SK-MEL-5 (cell line): ENCODE data around the gene FOXP3. TPM values are rescaled to one million over a fixed set of nuclear protein-coding genes. Genes with fewer than 3 reads are reported as not detected.

Experiments
- DNase-seq: peaks from one replicate; pipeline ENCODE4 v3.0.0-alpha.2; 2016; ENCODE audit warnings: low read depth, low spot score
- in situ Hi-C: cut with HindIII; loops from 2 replicates; pipeline ENCODE4 v1.10.0; 2016; ENCODE audit warnings: low sequenced_read_pairs, high pct_unique_total_duplicates, low pct_unique_long_range_greater_than_20kb
- total RNA-seq: library from RNA; depleted of rRNA; stranded (reverse); fragments of >200 nt; shearing (Covaris generic); gene quantifications from 2 replicates; pipeline ENCODE4 v1.2.3, GENCODE V29; 2014

The FOXP3 gene
- total RNA-seq, 1 experiment from 2014 or later, result 0.24 TPM

DNA sequence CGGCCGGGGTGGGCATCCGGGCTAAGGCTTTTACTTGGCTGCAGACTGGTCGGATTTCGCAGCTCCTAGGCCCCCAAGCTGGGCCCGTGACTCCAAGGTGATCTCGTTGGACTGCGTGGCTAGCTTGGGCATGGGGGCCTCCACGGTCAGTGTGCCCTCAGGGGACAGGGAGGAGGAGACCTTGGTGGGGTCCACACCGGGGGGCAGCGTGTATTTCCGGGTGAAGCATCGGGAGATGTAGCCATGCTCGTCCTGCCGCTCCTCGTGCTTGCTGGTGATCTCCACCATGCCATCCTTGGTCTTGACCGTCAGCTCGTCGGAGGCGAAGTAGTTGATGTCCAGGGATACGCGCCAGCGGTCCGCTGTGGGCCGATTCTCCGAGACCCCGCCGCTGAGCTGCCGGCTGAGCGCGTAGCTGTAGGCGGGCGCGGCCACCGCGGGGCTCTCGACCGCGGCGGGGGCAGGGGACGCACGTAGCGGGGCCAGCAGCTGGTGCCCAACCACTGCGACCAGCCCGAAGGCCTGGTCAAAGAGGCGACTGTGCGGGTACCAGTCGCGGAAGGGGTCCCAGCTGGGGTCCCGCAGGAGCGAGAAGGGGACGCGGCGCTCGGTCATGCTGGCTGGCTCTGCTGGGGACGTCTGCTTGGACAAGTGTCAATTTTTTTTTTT is 30.5 kb downstream of the FOXP3 start:
- in situ Hi-C loops, result no loop called here
- no peak for DNase-seq

DNA sequence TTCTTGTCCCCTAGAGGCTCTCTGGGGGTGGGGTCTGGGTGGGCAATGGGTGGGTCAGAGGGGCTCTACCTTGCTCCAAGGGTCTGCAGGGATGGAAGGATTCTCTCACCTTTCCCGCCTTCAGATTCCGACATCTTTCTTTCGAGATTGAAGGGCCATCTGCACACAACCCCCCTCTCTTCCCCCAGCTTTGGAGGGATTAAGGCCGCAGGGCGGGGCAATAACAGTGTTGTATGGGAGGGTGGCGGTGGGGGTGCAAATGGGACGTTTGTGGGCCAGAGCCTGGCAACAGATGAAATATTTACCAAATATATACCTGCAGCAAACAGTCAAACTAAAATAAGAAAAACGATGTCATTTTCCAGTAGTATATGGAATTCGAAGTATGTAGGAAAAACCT is 31.3 kb downstream of the FOXP3 start, which contains the start of gene CACNA1F:
CACNA1F (minus strand) TSS at position 165 of the 400 bp plus-strand sequence; CDS start at position 134, 31 bp downstream.
- DNase-seq, result no peak
- in situ Hi-C loops, result no loop called here

DNA sequence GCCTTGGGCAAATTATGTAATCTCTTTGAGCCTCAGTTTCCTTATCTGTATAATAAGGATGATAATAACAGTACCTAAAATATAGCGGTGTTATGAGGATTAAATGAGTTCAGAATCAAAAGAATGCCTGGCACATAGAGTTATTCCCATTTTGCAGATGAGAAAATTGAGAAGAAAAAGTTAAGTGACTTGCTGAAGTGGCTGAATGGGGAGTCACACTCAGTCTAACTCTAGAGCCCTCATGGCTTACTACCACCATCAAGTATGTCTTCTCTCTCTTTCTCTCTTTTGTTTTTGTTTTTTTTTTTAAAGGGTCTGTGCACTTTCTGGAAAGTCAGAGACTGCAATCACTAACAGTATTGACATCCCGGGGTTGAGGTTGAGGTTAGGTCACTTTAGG is 32.0 kb downstream of the FOXP3 start:
- no peak for DNase-seq
- in situ Hi-C loops, result no loop called here

DNA sequence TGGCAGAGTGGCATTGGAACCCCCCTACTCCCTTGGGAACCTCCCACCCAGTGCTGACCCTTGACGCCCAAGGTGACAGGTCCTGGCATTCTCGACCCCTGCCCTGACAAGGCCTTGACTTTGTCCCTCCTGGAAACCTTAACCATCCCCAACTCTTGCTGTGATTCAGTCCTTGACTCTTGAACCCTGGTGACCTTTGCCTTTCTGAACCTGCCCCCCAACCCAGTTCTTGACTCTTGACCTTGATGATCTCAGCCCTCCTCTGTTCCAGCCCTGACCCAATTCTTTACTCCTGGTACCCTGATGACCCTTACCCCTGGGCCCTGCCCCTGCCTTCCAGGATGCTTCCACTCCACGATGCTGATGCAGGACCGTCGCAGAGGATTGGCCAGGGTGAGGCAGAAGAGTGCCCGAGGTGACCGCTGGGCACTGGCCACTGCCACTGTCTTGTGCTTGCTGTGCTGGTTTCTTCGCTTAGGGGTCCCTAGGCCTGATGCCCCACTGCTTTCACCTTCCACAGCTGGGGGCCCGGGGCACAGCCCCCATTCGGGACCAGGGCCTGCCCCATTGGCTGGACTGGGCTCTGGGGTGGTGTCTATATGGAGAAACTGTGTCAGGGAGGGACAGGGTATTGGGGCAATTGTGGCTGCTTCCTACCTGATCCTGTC is 33.0 kb downstream of the FOXP3 start:
- in situ Hi-C loops, result no loop called here
- no peak for DNase-seq

DNA sequence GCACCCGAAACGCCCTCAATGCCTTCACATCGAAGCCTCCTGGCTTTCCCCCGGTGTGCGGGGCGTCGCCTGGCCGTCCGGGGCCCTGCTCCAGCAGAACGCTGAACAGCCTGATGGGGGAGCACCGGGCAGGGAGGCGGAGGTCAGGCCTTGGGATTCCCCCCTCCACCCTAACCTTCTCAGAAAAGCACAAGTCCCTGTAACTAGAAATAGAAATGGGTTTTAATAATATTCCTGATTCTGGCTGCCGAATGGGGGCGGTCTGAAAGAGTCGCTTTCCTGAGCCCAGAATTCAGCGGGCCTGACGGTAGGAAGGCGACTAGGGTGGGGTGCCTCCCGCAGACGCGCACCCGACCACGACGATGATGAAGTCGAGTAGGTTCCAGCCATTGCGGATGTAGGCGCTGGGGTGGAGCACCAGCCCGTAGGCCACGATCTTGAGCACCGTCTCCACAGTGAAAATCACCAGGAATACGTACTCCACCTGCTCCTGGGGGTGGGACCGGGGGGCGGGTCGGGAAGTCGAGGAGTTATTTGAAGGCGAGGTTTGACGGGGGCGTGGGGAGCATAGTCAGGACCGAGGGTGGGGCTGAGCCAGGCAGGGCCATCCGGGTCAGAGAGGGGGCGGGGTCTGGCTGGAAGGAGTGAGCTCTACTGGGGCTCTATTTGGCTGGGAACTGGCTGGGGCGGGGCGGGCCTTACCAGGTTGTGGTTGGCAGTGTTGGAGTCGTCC is 33.8 kb downstream of the FOXP3 start:
- DNase-seq, result peak; percentile 36
- in situ Hi-C loops, result no loop called here

DNA sequence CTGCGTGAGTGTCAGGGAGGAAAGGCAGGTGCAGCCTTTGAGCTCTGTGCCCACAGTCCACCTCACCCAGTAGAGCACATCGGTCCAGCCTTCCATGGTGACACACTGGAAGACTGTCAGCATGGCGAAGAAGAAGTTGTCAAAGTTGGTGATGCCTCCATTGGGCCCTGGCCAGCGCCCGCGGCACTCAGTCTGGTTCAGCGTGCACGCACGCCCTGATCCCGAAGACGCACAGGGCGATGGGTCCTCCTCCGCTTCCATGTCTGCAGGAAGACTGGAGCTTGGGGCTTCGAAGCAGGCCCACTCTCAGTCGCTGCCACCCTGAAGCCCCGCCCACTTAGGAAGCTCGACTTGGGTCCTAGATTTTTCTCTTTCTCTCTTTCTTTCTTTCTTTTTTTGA is 36.3 kb downstream of the FOXP3 start:
- no peak for DNase-seq
- in situ Hi-C loops, result no loop called here

DNA sequence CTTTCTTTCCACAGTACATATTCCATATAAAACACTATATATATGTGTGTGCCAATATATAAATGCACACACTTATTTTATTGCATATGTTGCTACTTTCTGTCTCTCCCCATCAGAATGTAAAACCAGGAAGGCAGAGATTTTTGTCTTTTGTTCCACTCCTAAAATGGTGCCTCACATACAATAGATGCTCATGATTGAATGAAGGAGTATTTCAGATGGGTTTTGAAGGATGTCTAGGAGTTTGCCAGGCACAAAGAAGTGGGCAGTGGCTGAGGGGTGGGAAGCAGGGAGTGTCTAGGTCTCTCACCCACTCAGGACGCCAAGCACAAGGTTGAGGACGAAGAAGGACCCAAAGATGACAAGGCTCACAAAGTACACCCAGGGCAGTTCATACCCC is 36.8 kb downstream of the FOXP3 start:
- no peak for DNase-seq
- in situ Hi-C loops, result no loop called here

DNA sequence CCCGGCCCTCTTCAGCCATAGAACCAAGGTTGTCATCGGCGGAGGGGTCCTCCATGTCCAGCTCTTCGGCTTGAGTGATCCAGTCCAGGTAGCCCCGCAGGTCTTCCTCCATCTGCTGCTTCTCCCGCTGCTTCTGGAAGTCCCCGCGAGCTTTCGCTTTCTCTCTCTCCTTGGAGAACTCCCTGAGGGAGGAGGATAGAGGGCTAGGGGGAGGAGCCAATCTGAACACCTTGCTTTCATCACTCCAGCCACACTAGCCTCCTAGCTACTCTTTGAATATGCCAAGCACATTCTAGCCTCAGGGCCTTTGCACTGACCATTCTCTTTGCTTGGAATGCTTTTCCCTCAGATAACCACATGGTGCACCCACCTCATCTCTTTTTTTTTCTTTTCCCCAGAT is 37.6 kb downstream of the FOXP3 start:
- DNase-seq, result no peak

DNA sequence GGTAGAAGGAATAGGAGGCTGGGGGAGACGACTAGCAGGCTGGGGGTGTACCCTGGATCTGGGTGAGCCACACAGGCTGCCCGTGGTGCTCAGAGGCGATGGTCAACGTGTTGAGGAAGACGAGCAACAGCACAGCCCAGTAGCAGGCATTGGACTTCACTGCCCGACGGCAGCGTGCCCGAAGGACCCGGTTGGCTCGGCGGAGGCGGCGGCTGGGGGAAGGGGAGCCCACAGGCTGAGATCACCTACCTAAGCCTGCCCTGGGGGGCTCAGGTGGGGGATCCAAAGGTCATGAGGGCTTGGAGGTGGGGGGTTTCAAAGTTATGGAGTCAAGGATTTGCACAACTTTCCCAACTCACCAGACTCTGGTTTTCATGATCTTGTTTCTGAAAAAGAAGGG is 38.7 kb downstream of the FOXP3 start:
- in situ Hi-C loops, result no loop called here

More for the DNA sequence above, 37.6 kb downstream of the FOXP3 start:
- in situ Hi-C loops, result no loop called here

DNA sequence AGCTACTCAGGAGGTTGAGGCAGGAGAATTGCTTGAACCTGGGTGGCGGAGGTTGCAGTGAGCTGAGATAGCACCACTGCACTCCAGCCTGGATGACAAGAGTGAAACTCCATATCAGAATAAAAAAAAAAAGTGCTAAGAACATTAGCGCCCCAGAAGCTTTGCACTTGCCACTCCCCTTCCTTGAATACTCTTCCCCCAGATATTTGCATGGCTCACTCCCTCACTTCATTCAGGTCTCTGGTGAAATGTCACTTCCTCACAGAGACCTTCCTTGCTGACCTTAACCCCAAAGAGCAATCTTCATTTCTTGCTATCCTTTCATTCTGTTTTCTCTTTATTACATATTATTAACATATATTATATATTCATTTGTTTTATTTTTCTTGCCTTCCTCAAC is 42.6 kb downstream of the FOXP3 start:
- DNase-seq, result no peak
- in situ Hi-C loops, result no loop called here

More for the DNA sequence above, 38.7 kb downstream of the FOXP3 start:
- DNase-seq, result no peak

DNA sequence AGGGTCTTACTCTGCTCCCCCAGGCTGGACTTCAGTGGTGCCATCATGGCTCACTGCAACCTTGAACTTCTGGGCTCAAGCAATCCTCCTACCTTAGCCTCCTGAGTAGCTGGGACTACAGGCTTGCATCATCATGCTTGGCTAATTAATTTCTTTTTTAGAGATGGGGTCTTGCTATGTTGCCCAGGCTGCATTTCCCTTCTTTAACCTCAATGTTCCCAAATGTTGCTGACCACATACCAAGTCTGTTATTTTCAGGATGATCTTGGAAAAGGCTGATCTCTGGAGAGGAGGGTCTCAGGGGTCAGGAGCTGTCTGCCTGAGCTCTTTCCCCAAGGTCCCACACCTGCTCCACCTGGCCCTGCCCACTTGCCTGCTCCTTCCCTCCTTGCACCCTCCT is 44.4 kb downstream of the FOXP3 start:
- in situ Hi-C loops, result no loop called here
- DNase-seq, result no peak

DNA sequence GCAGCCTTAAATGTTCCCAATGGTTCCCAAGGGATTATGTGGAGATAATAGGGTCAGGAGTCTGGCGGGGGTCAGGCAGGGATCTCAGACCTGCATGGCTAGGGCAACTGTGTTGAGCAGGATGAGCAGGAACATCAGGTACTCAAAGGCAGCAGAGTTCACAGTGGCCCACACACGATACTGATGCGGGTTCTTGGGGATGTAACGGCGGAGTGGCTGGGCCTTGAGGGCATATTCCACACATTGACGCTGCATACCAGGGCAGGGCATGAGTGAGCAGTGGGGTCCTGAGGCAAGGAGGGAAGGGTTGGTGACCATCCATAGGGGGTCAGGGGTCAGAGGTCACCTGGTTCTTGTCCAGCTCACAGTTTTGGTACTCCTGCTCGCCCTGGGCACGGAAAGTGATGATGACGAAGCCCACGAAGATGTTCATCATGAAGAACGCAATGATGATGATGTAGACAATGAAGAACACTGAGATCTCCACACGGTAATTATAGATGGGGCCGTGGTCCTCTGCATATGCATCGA is 49.4 kb downstream of the FOXP3 start:
- in situ Hi-C loops, result no loop called here
- no peak for DNase-seq

DNA sequence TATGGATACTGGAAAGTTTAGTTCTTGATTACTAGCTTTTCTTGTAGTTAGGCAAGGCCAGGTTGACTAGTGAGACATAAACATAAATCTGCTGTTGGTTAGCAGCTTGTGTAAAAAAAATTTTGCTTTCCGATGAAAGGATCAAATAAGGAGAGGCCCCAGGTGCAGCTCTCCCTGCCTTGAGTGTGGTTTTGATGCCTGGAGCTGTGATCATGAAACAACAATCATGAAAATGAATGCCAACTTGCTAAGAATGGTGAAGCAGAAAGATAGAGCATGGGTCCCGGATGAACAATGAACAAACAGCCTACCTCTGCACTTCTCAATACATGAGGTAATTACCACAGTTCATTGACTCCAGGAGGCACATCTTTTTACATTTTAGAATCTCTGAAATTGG is 50.1 kb downstream of the FOXP3 start:
- in situ Hi-C loops, result no loop called here
- no peak for DNase-seq

DNA sequence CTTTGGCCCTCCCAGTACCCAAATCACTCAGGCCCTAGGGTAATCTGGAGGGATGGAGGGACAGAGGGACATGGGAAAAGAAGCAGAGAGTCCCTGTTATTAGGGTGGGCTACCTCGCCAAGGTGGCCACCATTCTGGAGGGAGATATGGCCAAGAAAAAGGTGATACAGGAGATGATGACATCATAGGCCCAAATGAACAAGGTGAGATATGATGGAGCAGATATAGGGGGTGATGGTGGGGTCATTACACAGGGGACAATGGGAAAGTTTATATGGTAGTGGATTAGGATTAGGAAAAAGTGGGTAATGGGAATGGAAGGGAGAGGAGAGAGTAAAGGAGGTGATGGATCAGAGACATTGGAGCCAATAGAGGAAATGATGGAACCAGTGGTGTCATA is 51.6 kb downstream of the FOXP3 start:
- DNase-seq, result no peak
- in situ Hi-C loops, result no loop called here

DNA sequence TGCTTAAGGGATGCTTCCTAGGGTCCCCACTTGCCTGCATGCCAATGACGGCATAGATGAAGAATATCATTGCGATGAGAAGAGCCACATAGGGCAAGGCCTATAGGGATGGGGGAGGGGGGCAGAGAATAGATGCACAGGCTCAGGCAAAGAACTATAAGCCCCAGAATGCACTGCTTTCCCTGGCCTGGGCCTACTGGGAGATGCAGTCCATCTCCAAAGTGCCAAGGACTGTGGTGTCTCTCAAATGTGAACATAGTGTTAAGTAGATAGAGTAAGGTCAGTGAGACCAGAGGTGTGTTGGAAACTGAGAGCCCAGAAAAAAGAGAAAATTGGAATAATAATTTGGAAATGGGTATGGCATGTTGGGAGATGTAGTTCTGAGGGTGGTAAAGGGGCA is 52.3 kb downstream of the FOXP3 start:
- in situ Hi-C loops, result no loop called here
- no peak for DNase-seq

DNA sequence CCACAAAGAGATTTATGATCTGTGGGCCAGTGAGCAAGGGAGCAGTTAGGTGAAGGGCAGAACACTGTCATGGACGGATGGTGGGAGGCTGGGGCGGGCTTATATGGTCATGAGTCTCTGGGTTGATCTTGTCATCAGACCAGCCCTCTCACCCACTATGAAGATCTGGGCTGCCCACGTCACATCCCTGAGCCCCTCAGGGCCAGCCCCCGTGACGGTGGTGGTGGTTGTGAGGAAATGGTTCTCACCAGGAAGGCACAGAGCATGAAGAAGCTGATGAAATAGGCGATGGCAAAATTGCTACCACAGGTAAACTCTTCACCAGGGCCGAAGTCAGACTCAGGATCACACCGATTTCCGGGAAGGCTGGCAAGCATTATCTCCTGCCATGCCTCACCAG is 53.4 kb downstream of the FOXP3 start:
- in situ Hi-C loops, result no loop called here
- DNase-seq, result no peak

DNA sequence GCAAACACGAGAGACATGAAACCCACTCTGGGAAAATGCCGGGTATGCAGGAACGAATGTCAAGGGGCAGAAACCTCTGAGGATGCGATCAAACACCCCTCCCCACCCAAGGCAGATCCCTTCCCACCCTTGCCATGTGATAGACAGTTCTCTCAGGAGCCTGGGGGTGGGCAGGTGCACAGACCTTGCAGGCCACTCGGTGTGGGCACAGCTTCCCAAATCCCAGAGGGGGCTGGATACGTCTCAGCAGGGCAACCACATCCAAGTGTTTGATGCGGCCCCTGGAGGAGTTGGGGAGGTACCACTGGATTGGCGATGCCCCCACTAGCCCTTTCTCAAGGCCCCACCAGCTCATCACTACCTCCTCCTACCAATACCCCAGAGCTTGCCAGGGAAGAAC is 54.1 kb downstream of the FOXP3 start:
- no peak for DNase-seq
- in situ Hi-C loops, result no loop called here

DNA sequence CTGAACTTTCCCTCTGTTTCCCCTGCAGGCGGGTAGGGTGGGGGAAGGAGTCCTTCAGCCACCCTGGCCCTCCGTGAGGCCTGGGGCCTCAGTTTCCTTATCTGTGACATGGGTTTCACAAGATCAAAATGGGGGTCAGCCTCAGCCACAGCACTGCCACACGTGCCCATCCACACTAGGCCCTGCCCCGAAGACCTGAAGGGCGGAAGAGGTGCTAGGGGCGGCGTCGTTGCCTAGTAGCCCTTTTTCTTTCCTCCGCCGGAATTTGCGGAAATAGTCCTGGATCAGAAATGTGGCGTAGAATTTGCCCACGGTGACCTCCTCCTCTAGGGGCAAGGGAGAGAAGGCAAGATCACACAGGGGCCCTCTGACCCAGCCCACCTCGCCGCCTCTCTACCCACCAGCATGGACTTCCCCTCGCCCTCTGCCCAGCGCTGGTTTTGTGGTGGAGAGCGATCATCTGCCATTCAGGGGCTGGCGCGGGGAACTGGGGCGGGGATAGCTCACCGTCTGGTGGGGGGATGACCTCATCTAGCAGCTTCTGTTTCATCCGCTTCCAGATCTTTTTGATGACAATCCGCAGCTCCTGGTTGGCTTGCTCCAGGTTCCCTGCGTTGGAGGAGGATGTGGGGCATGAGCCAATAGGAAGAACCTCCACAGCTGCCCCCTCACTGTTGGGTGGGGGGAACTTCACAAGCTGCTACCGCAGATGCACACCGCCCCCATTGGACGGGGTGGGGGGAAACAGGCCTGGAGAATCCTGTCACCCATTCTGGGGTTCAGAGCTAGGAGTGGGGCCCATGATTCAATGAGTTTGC is 54.9 kb downstream of the FOXP3 start:
- DNase-seq, result no peak
- in situ Hi-C loops, result no loop called here
